HG03045 (cell line): Measurements from ENCODE around the gene ERO1A.
A peak's percentile ranks its signal among the peaks of the same experiment; 100 is the strongest.
"Not testable (repeated sequence)": the region's sequence is repeated elsewhere in the genome, so short reads cannot be mapped to it uniquely, and the experiment has no call there.

ENCODE experiments used
- ATAC-seq: cut with Tn5 transposase; IDR thresholded peaks from one replicate; pipeline ENCODE4 v1.9.1; 2021; ENCODE audit warnings: mild to moderate bottlenecking, moderate library complexity; ENCODE audit not compliant: unreplicated experiment

ERO1A gene, protein sequence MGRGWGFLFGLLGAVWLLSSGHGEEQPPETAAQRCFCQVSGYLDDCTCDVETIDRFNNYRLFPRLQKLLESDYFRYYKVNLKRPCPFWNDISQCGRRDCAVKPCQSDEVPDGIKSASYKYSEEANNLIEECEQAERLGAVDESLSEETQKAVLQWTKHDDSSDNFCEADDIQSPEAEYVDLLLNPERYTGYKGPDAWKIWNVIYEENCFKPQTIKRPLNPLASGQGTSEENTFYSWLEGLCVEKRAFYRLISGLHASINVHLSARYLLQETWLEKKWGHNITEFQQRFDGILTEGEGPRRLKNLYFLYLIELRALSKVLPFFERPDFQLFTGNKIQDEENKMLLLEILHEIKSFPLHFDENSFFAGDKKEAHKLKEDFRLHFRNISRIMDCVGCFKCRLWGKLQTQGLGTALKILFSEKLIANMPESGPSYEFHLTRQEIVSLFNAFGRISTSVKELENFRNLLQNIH

DNA sequence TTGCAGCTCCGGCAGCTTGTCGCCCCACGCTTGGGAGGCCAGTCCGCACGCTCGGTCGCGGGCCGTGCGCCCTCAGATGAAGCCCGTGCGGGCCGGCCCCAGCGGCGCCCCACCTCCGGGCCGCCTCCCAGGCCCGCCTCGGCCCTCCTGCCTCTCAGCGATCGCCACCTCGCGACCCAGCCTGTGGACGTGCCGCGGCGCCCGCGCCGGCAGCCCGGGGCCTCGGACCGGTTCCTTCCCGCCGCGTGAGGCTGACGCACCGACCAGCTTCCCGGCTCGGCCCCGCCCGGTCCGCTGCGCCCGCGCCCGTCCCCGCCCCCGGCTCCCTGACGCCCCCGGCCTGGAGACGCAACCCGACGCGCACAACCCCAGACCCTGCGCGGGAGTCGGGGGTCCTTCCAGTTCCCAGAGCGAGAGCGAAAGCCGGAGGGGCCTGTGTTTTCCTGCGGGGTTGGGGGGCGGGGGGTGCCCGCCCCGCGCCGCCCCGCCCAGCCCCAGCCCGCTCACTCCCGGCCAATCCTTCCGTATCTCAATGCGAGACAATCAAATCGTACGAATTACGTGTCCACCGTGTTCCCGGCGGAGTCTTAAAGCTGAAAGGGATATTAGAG lies at the start of gene ERO1A:
Gene ERO1A (minus strand): TSS at position 78 of the 611 bp plus-strand sequence. CDS start 77 bp downstream, at position 1.
- ATAC-seq, result peak; percentile 81

DNA sequence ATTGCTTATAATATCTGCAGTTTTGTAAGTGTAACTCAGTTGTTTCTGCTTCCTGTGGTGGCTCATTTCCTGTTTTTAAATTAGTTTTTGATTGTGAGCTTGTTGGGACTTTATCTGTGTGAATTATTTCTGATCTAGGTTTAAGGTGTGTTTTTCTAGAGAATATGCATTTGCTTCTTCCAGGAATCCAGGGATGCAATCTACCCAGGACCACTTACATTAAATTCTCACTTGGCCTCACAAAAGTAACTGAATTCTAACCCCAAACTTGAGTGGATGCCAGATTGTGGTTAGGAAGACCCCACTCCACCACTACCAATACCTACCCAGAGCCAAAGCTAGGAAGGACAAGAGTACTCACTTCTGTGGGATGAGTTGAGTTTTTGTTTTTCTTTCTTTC lies 46.5 kb upstream of the ERO1A start:
- ATAC-seq, result no peak

DNA sequence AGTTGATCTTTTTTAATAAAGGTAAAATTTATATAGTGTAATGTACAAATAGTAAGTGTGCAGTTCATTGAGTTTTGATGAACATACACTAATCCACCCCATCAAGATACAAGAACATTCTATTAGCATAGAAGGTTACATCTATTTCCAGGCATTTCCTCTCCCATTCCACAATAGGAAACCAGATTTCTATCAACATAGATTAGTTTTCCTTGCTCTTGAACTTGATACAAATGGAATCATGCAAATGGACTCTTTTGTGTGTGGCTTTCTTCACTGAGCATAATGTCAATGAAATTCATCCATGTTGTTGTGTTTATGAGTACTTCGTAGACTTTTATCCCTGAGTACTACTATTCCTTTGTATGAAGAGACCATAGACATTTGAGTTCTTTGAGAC lies 45.4 kb upstream of the ERO1A start:
- ATAC-seq, result no peak

DNA sequence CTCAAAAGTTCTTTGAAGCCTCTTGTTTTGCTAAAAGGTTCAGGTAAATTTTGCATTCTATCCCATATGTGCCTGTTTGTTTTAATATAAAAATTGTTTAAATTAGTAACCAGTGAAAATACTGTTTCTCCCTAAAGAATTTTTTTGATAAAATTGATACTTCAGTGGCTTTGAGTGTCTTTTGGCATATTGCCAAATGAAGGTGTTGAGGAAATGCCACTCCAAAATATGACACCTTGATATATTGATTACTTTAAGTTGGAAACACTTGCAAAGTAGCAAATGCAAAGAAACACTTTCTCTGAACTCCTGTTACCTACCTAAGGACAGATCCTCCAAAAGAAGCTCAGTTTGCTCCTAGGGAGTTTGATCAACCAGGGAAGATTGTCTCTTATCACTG lies 43.1 kb upstream of the ERO1A start:
- no peak for ATAC-seq

DNA sequence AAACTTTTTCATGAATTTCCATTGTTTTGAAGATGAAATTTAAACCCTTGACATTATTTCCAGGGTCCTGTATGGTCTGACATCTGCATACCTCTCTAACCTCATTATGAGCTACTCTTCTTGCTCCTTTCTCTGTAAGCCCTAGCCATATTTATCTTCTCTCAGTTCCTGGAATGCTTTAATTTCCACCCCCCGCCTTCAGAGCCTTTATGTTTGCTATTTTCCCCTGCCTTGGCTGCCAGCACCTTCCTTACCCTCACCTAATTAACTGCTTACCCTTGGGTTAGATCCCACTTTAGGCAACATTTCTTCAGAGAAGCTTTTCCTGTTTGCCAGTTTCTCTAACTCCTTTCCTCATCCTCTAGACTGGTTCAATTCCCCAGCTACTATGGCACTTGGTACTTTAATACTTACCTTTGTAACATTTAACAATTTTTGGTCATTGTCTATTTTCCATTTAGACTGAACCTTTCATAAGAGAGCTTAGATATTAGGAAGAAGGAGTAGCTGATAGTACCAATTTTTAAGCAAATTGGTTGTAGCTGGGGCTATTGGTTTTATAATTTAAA lies 40.6 kb upstream of the ERO1A start:
- no peak for ATAC-seq

DNA sequence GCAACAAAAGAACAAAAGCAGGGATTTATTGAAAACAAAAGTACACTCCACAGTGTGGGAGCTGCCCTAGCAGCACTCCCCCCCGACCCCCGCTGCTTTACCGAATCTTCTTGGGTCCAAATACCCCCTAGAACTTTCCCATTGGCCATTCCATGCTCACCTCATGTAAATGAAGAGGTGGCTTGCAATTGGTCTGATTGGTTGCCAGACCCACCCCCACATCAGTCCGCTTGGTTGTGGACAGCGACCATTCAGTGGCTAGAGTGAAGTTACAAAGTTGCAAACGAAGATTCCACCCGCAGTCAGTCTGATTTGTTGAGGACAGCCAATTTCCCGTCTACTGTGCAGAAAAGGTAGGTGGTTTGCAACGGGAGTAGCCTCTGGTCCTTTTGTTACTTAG lies 38.5 kb upstream of the ERO1A start:
- no peak for ATAC-seq

DNA sequence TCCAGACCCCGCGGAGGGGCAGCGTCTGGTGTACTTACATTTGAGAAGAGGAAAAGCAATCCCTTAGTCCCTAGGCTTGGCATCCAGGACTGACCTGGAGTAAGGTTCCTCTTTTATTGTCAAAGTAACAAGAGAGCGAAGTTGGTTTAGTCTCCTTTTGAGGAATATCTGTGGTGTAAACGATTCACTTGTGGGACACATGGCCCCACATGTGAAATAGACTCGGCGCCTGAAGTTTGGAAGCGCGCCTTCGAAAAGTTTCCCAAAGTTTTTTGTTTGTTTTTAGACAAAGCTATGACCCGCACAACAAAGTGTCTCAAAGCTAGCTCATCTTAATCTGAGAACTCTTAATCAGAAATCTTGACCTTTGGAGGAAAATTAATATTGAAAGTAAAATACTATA lies 35.4 kb upstream of the ERO1A start:
- ATAC-seq, result no peak

DNA sequence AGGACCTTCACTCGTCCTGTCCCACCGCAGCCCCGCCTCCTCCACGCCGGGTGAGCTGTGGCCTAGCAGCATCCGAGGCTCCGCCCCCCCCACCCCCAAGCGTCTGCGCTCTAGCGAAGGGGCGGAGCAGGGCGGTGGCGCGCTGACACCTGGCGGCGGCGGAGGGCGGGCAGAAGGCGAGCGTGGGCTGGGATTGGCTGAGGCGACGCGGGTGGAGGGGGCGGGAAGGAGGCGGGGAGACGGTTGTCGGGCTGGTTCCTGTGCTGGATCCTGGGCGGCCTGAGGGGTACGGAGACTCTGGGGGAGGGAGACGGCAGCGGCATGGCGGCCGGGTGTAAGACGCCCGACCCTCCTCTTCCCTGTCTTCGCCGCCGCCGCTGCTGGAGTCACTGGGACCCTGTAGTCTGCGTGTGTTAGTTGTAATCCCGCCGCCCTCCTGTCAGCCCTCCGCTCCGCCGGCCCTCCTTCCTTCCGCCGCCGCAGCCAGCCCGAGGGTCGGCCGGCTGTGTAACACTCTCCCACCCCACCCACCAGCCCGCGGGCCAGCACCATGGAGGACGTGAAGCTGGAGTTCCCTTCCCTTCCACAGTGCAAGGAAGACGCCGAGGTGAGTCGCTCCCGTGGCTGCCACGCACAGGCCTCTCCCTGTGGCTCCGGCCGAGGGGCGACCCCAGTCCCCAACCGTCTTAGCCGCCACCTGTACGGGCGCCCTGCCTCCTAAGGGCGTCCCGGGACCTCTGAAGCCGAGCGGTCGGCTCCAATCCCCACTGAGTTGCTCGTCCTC lies 34.8 kb upstream of the ERO1A start, which contains the start of gene STYX:
Gene STYX (plus strand): TSS at position 242 of the 784 bp plus-strand sequence. CDS start 309 bp downstream, at position 551.
- ATAC-seq, result peak; percentile 94

DNA sequence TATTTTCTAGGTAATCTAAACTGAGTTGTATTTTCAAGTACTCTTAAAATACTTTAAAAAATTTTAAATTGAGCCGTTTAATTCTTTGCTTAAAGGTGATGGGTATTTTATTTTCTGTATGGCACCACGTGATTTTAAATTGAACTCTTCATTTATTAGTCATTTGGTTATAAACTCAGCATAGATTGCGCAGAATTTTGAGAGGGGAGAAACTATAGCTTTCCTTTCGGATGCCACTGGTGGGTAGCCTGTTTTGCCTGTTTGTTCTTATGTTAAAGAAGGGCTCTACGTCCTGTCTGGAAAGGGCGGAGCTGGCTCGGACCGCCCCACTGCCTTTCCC lies 34.2 kb upstream of the ERO1A start:
- no peak for ATAC-seq

DNA sequence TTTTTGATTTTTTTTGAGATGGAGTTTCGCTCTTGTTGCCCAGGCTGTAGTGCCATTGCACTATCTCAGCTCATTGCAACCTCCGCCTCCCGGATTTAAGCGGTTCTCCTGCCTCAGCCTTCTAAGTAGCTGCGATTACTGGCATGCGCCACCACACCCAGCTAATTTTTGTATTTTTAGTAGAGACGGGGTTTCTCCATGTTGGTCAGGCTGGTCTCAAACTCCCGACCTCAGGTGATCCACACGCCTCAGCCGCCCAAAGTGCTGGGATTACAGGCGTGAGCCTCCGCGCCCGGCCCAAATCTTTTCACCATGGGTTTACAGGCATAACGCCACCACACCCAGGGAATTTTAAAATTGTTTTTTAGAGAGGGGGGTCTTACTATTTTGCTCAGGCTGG lies 33.7 kb upstream of the ERO1A start:
- ATAC-seq, result not testable (repeated sequence)

DNA sequence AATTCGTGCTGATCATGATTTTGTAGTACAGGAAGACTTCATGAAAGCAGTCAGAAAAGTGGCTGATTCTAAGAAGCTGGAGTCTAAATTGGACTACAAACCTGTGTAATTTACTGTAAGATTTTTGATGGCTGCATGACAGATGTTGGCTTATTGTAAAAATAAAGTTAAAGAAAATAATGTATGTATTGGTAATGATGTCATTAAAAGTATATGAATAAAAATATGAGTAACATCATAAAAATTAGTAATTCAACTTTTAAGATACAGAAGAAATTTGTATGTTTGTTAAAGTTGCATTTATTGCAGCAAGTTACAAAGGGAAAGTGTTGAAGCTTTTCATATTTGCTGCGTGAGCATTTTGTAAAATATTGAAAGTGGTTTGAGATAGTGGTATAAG lies 32.2 kb upstream of the ERO1A start:
- ATAC-seq, result not testable (repeated sequence)

DNA sequence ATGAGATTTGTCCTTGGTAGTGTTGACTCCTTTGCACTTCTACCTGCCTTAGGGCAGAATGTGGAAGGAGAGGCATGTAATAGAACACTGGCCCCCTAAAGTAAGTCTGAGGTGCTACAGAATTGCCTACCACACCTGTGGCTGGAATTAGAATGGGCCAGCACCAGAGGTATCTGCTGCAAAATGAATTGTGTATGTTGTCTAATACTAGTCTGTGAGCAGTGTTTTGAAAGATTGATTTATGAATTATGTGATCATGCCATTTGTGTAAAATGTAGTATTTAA lies 28.9 kb upstream of the ERO1A start:
- no peak for ATAC-seq

DNA sequence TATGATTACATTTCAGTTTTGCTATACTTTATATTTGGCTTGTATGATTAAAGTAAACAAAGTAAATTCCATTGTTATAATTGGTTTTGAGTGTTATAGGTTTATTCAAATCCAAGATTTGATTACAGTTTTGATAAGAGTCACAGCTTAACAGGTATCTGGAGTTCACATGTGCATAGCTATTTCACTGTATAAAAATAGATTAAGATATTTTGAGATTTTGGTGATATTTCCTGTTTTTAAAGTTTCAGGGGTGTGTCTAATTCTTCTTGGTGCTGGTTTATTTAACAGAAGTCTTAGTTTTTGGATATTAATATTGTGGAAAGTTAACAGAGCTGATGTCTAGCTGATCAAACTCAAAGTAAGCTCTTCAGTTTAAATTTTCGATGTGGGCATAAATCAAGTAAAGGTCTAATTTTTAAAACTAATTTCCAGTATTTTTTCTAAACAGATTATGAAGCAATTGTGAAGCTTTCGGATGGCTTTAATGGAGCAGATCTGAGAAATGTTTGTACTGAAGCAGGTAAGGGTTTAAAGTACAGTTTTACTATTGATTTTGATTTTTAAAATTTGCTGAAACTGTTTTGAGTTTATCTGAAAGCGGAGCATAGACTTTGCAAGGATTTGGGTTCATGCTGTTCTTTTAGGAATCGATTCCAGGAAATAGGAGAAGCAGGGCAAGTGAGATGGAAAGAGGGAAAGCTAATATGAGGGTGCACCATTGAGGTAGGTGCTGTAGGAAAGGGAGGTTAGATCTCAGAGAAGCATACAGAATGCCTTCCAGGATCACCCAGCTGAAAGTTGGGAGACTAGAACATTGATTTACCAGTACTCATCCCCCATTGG lies 28.4 kb upstream of the ERO1A start:
- ATAC-seq, result no peak

DNA sequence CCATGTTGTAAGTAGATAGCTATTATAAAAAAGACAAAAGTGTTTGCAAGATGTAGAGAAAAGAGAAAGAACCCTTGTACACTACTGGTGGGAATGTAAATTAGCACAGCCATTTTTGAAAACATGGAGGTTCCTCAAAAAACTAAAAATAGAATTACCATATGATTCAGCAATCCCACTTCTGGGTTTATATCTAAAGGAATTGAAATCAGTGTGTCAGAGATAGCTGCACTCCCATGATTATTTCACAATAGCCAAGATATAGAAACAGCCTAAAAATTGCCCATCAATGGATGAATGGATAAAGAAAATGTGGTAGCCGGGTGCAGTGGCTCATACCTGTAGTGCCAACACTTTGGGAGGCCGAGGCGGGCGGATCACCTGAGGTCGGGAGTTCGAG lies 20.8 kb upstream of the ERO1A start:
- no peak for ATAC-seq

DNA sequence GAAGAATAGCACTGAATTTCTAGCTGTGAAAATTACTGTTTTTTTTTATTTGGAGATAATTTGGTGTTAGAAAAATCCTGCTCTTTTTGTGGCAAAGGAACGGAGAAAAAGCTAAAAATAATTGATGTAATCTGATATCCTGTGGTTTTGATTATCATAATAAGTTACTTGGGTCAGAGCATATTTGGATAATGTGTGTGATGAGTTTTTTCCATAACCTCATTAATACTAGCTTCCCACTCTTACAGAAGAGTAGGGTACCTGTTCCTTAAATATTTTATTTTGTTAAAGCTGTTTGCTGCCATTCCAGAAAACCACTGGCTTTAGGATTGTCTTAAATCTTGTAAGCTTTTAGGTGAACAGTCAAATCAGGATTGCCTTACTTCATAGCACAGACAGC lies 16.3 kb upstream of the ERO1A start:
- no peak for ATAC-seq

DNA sequence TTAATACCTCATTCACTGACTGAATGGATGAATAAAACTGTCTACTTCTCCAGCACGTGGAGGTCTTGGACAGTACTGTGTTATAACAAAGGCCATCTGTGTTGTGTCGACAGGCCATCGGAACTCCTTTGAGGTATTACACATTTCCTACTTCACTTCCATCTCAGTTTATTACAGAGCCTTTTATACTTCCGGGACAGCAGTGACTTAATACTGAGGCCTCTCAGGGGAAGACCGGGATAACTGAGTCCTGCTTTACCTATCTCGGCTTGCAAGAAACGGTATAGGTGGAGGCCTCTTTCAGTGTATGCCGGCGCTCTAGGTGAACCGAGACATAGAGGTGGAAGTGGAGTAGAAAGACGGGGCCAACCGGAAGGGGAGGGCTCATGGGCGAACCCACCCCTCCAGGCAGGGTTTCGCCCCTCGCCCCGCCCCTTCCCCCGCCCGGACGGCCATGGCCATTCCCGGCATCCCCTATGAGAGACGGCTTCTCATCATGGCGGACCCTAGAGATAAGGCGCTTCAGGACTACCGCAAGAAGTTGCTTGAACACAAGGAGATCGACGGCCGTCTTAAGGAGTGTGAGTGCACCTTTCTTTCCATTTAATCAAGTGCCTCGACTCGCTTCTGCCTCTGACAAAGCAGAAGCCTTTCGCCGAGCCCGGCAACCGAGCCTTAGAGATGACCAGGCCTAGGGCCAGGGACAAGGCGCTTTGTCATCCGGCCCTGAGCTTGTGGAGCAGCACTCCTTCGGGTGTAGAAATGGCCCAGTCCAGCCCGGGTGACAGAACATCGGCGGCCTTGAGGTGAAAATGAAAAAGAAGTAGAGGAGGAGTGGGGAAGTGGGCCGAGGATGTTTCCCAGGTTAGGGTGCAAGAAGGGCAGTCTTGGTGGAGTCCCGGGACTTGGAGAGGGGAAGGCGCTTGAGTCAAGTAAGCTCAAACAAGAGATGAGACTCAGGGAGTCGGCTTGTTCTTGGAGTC lies 11.7 kb upstream of the ERO1A start, which contains the start of gene PSMC6:
Gene PSMC6 (plus strand): TSS at position 477 of the 983 bp plus-strand sequence. CDS start 20 bp downstream, at position 497.
- ATAC-seq, result peak; percentile 98

DNA sequence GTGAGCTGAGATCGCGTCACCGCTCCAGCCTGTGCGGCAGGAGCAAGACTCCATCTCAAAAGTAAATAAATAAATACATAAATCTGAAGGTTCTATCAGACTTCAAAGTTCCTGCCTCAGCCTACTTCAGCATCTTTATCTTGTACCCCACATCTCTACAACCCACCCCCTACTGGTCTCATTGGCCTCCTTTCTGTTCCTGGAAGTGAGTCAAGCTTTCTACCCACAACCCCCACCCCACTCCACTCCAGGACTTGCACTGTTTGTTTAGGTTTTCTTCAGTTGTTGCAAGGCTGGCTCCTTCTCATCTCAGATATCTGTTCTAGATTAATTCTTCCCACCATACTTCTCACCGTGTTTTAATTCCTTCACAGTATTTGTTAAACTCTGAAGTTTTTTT lies 10.9 kb upstream of the ERO1A start:
- ATAC-seq, result no peak

DNA sequence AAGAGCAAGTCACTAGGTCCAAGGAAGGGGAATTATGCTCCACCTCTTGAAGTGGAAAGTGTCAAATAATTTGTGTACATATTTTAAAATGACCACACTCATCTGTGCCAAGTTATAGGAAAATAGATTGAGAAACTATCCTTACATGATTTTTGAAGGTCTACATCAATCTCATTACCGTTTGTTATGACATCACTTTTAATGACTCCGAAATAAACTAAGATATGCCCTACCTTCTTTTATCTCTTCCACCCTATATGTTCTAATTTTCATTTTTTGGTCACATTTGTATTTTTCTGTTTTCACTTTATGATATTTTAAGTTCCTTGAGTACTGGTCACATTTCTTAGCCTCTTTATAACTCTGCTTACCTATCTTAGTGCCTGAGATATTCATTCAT lies 8.3 kb upstream of the ERO1A start:
- ATAC-seq, result no peak

DNA sequence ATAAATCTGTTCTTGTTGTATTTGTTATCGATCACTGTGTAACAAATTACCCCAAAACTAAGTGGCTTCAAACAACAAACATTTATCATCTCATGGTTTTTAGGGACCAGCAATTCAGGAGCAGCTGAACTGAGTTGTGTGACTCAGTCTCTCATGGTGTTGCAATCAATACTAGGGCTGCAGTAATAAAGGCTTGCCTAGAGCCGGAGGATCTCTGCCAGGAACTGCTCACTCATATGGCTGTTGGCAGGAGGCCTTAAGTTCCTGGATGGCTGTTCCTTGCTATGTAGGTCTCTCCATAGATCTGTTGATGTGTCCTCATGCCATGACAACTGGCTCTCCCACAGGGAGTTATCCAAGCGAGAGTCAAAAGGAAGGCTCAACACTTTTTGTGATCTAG lies 7.9 kb upstream of the ERO1A start:
- ATAC-seq, result no peak
